ENCODE results near the gene WDR54. TPM values are rescaled to one million over a fixed set of nuclear protein-coding genes. Genes with fewer than 3 reads are reported as not detected.

WDR54 gene
- total RNA-seq, 4 donors from 2014 or later: 2.1 to 8.1 (median 5.8) TPM

GRCh38 chr2:74417197-74417596 is 4.3 kb upstream of the WDR54 start:
- no peak for TF ChIP-seq CTCF (IDR thresholded peaks at IDR 0.05; ENCODE audit: low read depth)

- no peak for TF ChIP-seq CTCF (IDR thresholded peaks at IDR 0.05; ENCODE audit: low read depth)
These were observed 3.8 kb upstream of the WDR54 start for GRCh38 chr2:74417763-74418162.

- TF ChIP-seq CTCF (IDR thresholded peaks at IDR 0.05; ENCODE audit: low read depth): no peak
These were observed 3.2 kb upstream of the WDR54 start for GRCh38 chr2:74418312-74418711.

- TF ChIP-seq CTCF (IDR thresholded peaks at IDR 0.05; ENCODE audit: low read depth): no peak
These were observed 2.2 kb upstream of the WDR54 start for GRCh38 chr2:74419345-74419744.

- TF ChIP-seq CTCF (IDR thresholded peaks at IDR 0.05; ENCODE audit: low read depth): no peak
These were observed 1.5 kb upstream of the WDR54 start for GRCh38 chr2:74420006-74420405.

GRCh38 chr2:74423231-74424095 is 1.9 kb downstream of the WDR54 start:
- no peak for TF ChIP-seq CTCF (IDR thresholded peaks at IDR 0.05; ENCODE audit: low read depth)

- TF ChIP-seq CTCF (IDR thresholded peaks at IDR 0.05; ENCODE audit: low read depth): no peak
These were observed 2.8 kb downstream of the WDR54 start for GRCh38 chr2:74424139-74424992.
